Smooth muscle cell of trachea (primary cell): Measurements from ENCODE around the gene NOS2. TPM values are rescaled to one million over a fixed set of nuclear protein-coding genes. Genes with fewer than 3 reads are reported as not detected.

Experiments used
- total RNA-seq: library from RNA; depleted of rRNA; stranded (reverse); fragments of >200 nt; gene quantifications from 2 replicates; pipeline ENCODE4 v1.2.1, GENCODE V29; 2014

NOS2 gene
- not detected in 2 replicates for total RNA-seq

GRCh38 chr17:27800522-27800921 lies at the start of gene NOS2:
TSS of gene NOS2 (minus strand) at chr17:27800529. CDS start at chr17:27798809, 1,720 bp downstream.

Other genes with a start within 250 kb of the NOS2 start
- gene LGALS9, start 169.3 kb downstream of the NOS2 start, total RNA-seq, result 0.99 TPM in 1 of 2 replicates, not detected in the other
- gene LYRM9, start 92.8 kb upstream of the NOS2 start, total RNA-seq, result 14.2 and 22.7 TPM in 2 replicates
- 14.6 and 17.5 TPM in 2 replicates for gene NLK, start 242.1 kb upstream of the NOS2 start, total RNA-seq